SU-DHL-6 (cell line): Measurements from ENCODE around the gene ZNF18.

Experiments used
- CTCF ChIP-seq: fragments of 200-600 bp; sonication (generic); IDR thresholded peaks from one replicate; pipeline ENCODE4 v1.5.1; 2017; ENCODE audit warnings: antibody characterized with exemption, mild to moderate bottlenecking, low read length, moderate library complexity; ENCODE audit not compliant: insufficient read depth, poor library complexity, severe bottlenecking
- EZH2phosphoT487 ChIP-seq: fragments of 200-600 bp; sonication (generic), shearing (Covaris generic); conservative IDR thresholded peaks from 2 replicates; pipeline ENCODE4 v1.6.1; 2018; ENCODE audit warnings: mild to moderate bottlenecking, antibody characterized with exemption, low read length, moderate library complexity, mixed read lengths

GRCh38 chr17:11986942-11987329 lies 10.3 kb downstream of the ZNF18 start:
- TF ChIP-seq CTCF (peak; percentile 29), EZH2phosphoT487 (no peak)
